ENCODE data around the gene AIF1. TPM values are rescaled to one million over a fixed set of nuclear protein-coding genes. Genes with fewer than 3 reads are reported as not detected.
"Not testable (repeated sequence)": the region's sequence is repeated elsewhere in the genome, so short reads cannot be mapped to it uniquely, and the experiment has no call there.

The AIF1 gene
- polyA plus RNA-seq, 4 donors, result 5.6 to 102 (median 48.9) TPM

- Histone ChIP-seq H3K4me3 (ENCODE audit: low read depth in 1 of 3, low read length in 3 of 3) (no peak overlapping the region), H3K27ac (ENCODE audit: low read depth in 1 of 3, low read length in 2 of 3) (peak overlapping the region in 1 of 3 donors; percentile 1), H3K9me3 (ENCODE audit: control insufficient read depth in 2 of 2, insufficient read depth in 1 of 2, low read depth in 1 of 2, low read length in 1 of 2) (peaks cover 0 to 2% of the 10 kb centered on the region in 2 donors), H3K36me3 (ENCODE audit: control insufficient read depth in 3 of 3, insufficient read depth in 2 of 3, low read depth in 1 of 3, low read length in 3 of 3) (no peaks in the 10 kb centered on the region), H3K27me3 (ENCODE audit: control insufficient read depth in 3 of 3, insufficient read depth in 3 of 3, low read length in 3 of 3) (peaks cover 0 to 12% (median 0%) of the 10 kb centered on the region in 3 donors), H3K4me1 (ENCODE audit: control insufficient read depth in 3 of 3, insufficient read depth in 2 of 3, low read depth in 1 of 3, low read length in 2 of 3) (peaks cover 0 to 7% (median 0%) of the 10 kb centered on the region in 3 donors)
- DNase-seq (peak in 1 of 2 donors; percentile 36), FAIRE-seq (no peak)
- WGBS, 3 donors, result 62 to 77% (median 63%) methylated on average over 2 of the region's 2 CpGs
Observed at GRCh38 chr6:31585491-31585890, 29.5 kb upstream of the AIF1 start.

GRCh38 chr6:31586008-31586407 is 29.0 kb upstream of the AIF1 start, which contains the start of gene LST1:
TSS of gene LST1 (plus strand) at chr6:31586277. CDS start at chr6:31587300, 1,023 bp downstream.
- Histone ChIP-seq H3K9me3 (ENCODE audit: control insufficient read depth in 2 of 2, insufficient read depth in 1 of 2, low read depth in 1 of 2, low read length in 1 of 2) (no peaks in the 10 kb centered on the region), H3K4me1 (ENCODE audit: control insufficient read depth in 3 of 3, insufficient read depth in 2 of 3, low read depth in 1 of 3, low read length in 2 of 3) (peaks cover 0 to 5% (median 0%) of the 10 kb centered on the region in 3 donors), H3K4me3 (ENCODE audit: low read depth in 1 of 3, low read length in 3 of 3) (peak within 1 kb of the TSS in 1 of 3 donors; percentile 19), H3K27me3 (ENCODE audit: control insufficient read depth in 3 of 3, insufficient read depth in 3 of 3, low read length in 3 of 3) (peaks cover 0 to 10% (median 0%) of the 10 kb centered on the region in 3 donors), H3K36me3 (ENCODE audit: control insufficient read depth in 3 of 3, insufficient read depth in 2 of 3, low read depth in 1 of 3, low read length in 3 of 3) (no peaks in the 10 kb centered on the region), H3K27ac (ENCODE audit: low read depth in 1 of 3, low read length in 2 of 3) (peak within 1 kb of the TSS in 1 of 3 donors; percentile 17)
- 56 to 81% (median 62%) methylated on average over 1 of the region's 1 CpG for WGBS, 3 donors
- DNase-seq (no peak), FAIRE-seq (no peak)

- DNase-seq (no peak), FAIRE-seq (no peak)
- whole genome bisulfite sequencing, 3 donors, result 44 to 74% (median 50%) methylated on average over 6 to 9 of the region's 9 CpGs
- Histone ChIP-seq H3K27ac (ENCODE audit: low read depth in 1 of 3, low read length in 2 of 3) (peak overlapping the region in 1 of 3 donors; percentile 17), H3K4me1 (ENCODE audit: control insufficient read depth in 3 of 3, insufficient read depth in 2 of 3, low read depth in 1 of 3, low read length in 2 of 3) (peaks cover 0 to 2% (median 0%) of the 10 kb centered on the region in 3 donors), H3K36me3 (ENCODE audit: control insufficient read depth in 3 of 3, insufficient read depth in 2 of 3, low read depth in 1 of 3, low read length in 3 of 3) (no peaks in the 10 kb centered on the region), H3K27me3 (ENCODE audit: control insufficient read depth in 3 of 3, insufficient read depth in 3 of 3, low read length in 3 of 3) (peaks cover 0 to 6% (median 0%) of the 10 kb centered on the region in 3 donors), H3K9me3 (ENCODE audit: control insufficient read depth in 2 of 2, insufficient read depth in 1 of 2, low read depth in 1 of 2, low read length in 1 of 2) (no peaks in the 10 kb centered on the region), H3K4me3 (ENCODE audit: low read depth in 1 of 3, low read length in 3 of 3) (peak overlapping the region in 1 of 3 donors; percentile 19)
Observed at GRCh38 chr6:31586599-31587281, 28.3 kb upstream of the AIF1 start.

- Histone ChIP-seq H3K27ac (ENCODE audit: low read depth in 1 of 3, low read length in 2 of 3) (no peak overlapping the region), H3K4me3 (ENCODE audit: low read depth in 1 of 3, low read length in 3 of 3) (no peak overlapping the region), H3K36me3 (ENCODE audit: control insufficient read depth in 3 of 3, insufficient read depth in 2 of 3, low read depth in 1 of 3, low read length in 3 of 3) (no peaks in the 10 kb centered on the region), H3K9me3 (ENCODE audit: control insufficient read depth in 2 of 2, insufficient read depth in 1 of 2, low read depth in 1 of 2, low read length in 1 of 2) (no peaks in the 10 kb centered on the region), H3K4me1 (ENCODE audit: control insufficient read depth in 3 of 3, insufficient read depth in 2 of 3, low read depth in 1 of 3, low read length in 2 of 3) (no peaks in the 10 kb centered on the region), H3K27me3 (ENCODE audit: control insufficient read depth in 3 of 3, insufficient read depth in 3 of 3, low read length in 3 of 3) (peaks cover 0 to 3% (median 0%) of the 10 kb centered on the region in 3 donors)
- DNase-seq, result no peak
- no peak for FAIRE-seq
- WGBS, 3 donors, result 57 to 77% (median 67%) methylated on average over 12 of the region's 12 CpGs
Observed at GRCh38 chr6:31587791-31588777, 26.9 kb upstream of the AIF1 start.

- 60 to 68% (median 61%) methylated on average over 8 to 9 of the region's 9 CpGs for WGBS, 3 donors
- Histone ChIP-seq H3K4me3 (ENCODE audit: low read depth in 1 of 3, low read length in 3 of 3) (no peak overlapping the region), H3K4me1 (ENCODE audit: control insufficient read depth in 3 of 3, insufficient read depth in 2 of 3, low read depth in 1 of 3, low read length in 2 of 3) (no peaks in the 10 kb centered on the region), H3K27ac (ENCODE audit: low read depth in 1 of 3, low read length in 2 of 3) (no peak overlapping the region), H3K36me3 (ENCODE audit: control insufficient read depth in 3 of 3, insufficient read depth in 2 of 3, low read depth in 1 of 3, low read length in 3 of 3) (no peaks in the 10 kb centered on the region), H3K9me3 (ENCODE audit: control insufficient read depth in 2 of 2, insufficient read depth in 1 of 2, low read depth in 1 of 2, low read length in 1 of 2) (no peaks in the 10 kb centered on the region), H3K27me3 (ENCODE audit: control insufficient read depth in 3 of 3, insufficient read depth in 3 of 3, low read length in 3 of 3) (peaks cover 0 to 3% (median 0%) of the 10 kb centered on the region in 3 donors)
- no peak for FAIRE-seq
- no peak for DNase-seq
Observed at GRCh38 chr6:31588871-31589650, 26.0 kb upstream of the AIF1 start.

- H3K36me3 ChIP-seq (ENCODE audit: control insufficient read depth in 3 of 3, insufficient read depth in 2 of 3, low read depth in 1 of 3, low read length in 3 of 3); H3K9me3 ChIP-seq (ENCODE audit: control insufficient read depth in 2 of 2, insufficient read depth in 1 of 2, low read depth in 1 of 2, low read length in 1 of 2); FAIRE-seq; H3K27me3 ChIP-seq (ENCODE audit: control insufficient read depth in 3 of 3, insufficient read depth in 3 of 3, low read length in 3 of 3); H3K4me1 ChIP-seq (ENCODE audit: control insufficient read depth in 3 of 3, insufficient read depth in 2 of 3, low read depth in 1 of 3, low read length in 2 of 3); H3K4me3 ChIP-seq (ENCODE audit: low read depth in 1 of 3, low read length in 3 of 3); DNase-seq; H3K27ac ChIP-seq (ENCODE audit: low read depth in 1 of 3, low read length in 2 of 3): not testable (repeated sequence)
- 82 to 92% (median 90%) methylated on average over 5 of the region's 5 CpGs for WGBS, 3 donors
Observed at GRCh38 chr6:31590691-31591090, 24.3 kb upstream of the AIF1 start.

- DNase-seq (no peak), FAIRE-seq (no peak)
- H3K36me3 ChIP-seq (ENCODE audit: control insufficient read depth in 3 of 3, insufficient read depth in 2 of 3, low read depth in 1 of 3, low read length in 3 of 3), result no peaks in the 10 kb centered on the region
- H3K27me3 ChIP-seq (ENCODE audit: control insufficient read depth in 3 of 3, insufficient read depth in 3 of 3, low read length in 3 of 3), result no peaks in the 10 kb centered on the region
- H3K27ac ChIP-seq (ENCODE audit: low read depth in 1 of 3, low read length in 2 of 3), result no peak overlapping the region
- no peak overlapping the region for H3K4me3 ChIP-seq (ENCODE audit: low read depth in 1 of 3, low read length in 3 of 3)
- H3K9me3 ChIP-seq (ENCODE audit: control insufficient read depth in 2 of 2, insufficient read depth in 1 of 2, low read depth in 1 of 2, low read length in 1 of 2), result no peaks in the 10 kb centered on the region
- WGBS, 3 donors, result 85 to 95% (median 94%) methylated on average over 7 of the region's 7 CpGs
- H3K4me1 ChIP-seq (ENCODE audit: control insufficient read depth in 3 of 3, insufficient read depth in 2 of 3, low read depth in 1 of 3, low read length in 2 of 3), result no peaks in the 10 kb centered on the region
Observed at GRCh38 chr6:31592396-31592771, 22.6 kb upstream of the AIF1 start.

GRCh38 chr6:31597006-31597405 is 18.0 kb upstream of the AIF1 start:
- FAIRE-seq, result no peak
- Histone ChIP-seq H3K27me3 (ENCODE audit: control insufficient read depth in 3 of 3, insufficient read depth in 3 of 3, low read length in 3 of 3) (no peaks in the 10 kb centered on the region), H3K4me1 (ENCODE audit: control insufficient read depth in 3 of 3, insufficient read depth in 2 of 3, low read depth in 1 of 3, low read length in 2 of 3) (no peaks in the 10 kb centered on the region), H3K4me3 (ENCODE audit: low read depth in 1 of 3, low read length in 3 of 3) (no peak overlapping the region), H3K36me3 (ENCODE audit: control insufficient read depth in 3 of 3, insufficient read depth in 2 of 3, low read depth in 1 of 3, low read length in 3 of 3) (no peaks in the 10 kb centered on the region), H3K27ac (ENCODE audit: low read depth in 1 of 3, low read length in 2 of 3) (no peak overlapping the region), H3K9me3 (ENCODE audit: control insufficient read depth in 2 of 2, insufficient read depth in 1 of 2, low read depth in 1 of 2, low read length in 1 of 2) (no peaks in the 10 kb centered on the region)
- DNase-seq, result no peak
- 25 to 27% (median 26%) methylated on average over 2 of the region's 2 CpGs for WGBS, 3 donors
